ENCODE data around the gene KRTDAP.

The KRTDAP gene

GRCh38 chr19:35512831-35513627, 22.8 kb upstream of the KRTDAP start:
- DNase-seq (ENCODE audit: low read depth): no peak

DNA sequence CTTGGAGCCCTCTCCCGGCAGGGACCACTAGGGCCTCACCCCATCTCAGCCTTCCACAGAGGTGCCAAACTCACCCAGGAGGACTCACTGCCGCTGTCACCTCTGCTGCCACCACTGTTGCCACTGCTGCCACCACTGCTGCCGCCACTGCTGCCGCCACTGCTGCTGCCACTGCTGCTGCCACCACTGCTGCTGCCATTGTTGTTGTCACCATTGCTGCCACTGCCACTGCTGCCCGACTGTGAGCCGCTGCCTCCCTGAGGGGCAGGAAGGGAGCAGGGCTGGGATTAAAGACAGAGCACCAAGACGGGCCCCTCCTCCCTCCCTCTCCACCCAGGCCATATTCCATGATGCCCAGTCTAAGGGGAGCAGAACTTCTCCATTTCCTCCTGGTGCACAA, 21.1 kb upstream of the KRTDAP start:
- DNase-seq (ENCODE audit: low read depth): no peak

DNA sequence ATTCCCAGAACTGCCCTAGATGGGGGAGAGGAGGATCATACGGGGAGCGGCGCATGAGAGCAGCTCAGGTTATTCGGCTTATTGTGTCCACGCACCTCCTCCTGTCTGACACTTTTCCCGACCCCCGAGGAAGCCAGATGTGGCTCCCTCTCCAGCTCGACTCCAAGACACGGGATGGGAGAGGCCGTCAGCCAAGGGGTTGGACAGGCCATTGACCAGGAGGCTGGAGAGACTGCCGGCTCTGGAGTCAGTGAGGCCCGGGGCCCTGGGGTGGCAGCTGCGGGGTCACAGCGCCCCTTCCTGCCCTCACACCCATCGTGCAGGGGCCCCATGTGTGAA, 20.3 kb upstream of the KRTDAP start:
- no peak for DNase-seq (ENCODE audit: low read depth)

DNA sequence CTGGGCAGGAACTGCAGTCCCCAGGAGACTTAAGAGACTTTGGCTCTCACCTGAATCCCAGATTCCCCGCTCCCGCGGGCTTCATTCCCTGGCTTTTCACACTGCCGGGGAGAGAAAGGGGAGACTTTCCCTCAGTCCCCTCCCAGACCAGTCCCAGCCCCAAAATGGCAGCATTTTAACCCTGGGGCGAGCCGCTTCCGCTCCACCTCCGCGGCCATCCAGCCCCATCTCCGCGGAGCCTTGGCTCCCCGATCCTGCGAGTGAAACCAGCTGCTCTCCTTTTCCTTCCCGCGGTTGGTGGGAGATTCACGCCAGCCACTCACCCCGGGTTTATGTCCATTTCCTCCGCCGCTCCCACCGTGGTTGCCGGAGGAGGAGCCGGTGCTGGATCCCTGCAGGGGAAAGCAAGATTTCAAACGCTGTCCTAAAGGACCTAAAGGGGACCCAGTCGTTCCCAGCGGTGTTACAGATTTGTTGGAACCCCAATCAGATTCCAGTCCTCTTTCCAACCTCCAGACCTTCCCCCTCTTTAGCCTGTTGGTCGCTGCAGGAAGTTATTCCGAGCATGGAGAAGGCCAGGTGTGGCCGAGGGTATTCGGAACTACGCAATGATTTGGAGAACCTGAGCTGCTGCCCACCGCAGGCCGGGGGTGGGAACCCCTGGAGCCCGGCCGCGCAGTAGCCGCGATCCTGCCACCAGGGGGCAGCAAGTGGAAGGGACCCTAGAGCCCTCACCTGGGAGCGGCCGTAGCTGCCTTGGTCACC, 19.8 kb upstream of the KRTDAP start:
- DNase-seq (ENCODE audit: low read depth): peak; percentile 59

DNA sequence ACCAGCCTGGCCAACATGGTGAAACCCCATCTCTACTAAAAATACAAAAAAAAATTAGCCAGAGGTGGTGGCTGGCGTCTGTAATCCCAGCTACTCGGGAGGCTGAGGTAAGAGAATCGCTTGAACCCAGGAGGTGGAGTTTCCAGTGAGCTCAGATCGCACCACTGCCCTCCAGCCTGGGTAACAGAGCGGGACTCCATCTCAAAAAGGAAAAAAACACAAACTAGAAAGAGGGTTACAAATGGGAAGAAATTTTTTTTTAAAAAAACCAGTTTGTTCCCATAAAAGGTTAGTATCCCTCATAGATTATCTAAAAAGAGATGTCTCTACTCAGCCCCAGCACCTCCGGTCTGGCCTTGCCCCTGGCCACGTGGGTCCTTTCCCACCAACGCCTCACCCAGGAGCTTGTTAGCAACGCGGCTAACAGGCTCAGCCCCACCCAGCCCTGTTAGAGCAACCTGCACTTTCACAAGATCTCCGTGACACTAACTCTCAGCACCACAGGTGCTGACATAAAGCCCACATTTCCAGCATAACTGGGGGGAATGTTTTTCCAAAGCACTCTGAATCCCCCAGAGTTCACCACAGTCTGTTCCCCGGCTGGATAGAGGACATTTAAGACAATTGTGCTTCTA, 18.9 kb upstream of the KRTDAP start:
- no peak for DNase-seq (ENCODE audit: low read depth)

DNA sequence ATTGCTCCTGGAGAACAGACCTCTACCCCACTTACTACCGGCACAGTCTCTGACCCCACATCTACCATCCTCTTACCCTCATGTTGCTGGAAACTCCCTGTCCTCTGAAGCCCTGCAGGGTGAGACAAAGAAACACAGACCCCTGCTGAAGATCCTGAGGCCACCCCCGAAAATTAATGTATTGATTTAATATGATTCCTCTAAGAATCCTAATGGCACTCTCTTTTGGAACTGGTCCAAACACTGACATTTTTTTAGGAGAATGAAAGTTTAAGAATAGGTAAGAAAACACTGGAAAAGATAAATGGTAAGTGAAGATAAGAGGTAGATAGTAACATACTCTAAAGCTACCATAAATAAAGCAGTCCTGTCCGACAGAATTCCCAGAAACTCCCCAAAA, 17.9 kb upstream of the KRTDAP start:
- no peak for DNase-seq (ENCODE audit: low read depth)

DNA sequence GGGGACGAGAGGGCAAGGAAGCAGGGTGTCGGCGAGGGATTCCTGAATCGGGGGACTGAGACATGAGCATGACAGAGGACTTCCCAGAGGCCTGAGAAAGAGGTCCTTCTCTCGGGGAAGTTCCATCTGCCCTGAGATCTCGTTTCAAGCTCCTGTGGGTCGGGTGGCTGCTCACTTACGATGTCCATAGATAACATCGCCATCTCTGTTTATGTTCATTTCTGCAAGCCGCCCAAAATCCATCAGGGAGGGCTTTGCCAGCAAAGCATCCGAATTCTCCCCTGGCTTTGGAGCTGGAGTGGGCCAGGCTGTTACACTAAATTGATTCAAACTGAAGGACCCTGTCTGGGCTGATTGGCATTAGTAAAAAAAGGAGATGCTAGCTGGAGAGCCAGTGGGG, 17.3 kb upstream of the KRTDAP start:
- no peak for DNase-seq (ENCODE audit: low read depth)

DNA sequence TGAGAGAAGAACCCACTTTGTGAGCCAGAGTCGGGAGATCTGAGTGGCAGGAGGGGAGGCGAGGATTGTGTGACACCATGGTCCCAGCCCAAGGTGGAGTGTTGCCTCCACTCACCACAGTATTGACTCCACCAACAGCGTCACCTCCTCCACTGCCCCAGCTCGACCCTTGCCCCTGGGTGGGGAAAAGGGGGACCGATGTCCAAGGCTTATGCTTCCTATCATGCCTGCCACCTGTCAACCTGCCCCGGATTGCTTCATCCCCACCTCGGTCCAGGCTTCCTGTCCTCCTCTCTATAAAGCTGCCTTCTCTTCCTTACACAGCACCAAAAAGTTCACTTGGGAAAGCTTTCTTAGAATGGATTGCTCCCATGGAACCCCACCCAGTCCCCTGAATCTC, 15.7 kb upstream of the KRTDAP start:
- no peak for DNase-seq (ENCODE audit: low read depth)

DNA sequence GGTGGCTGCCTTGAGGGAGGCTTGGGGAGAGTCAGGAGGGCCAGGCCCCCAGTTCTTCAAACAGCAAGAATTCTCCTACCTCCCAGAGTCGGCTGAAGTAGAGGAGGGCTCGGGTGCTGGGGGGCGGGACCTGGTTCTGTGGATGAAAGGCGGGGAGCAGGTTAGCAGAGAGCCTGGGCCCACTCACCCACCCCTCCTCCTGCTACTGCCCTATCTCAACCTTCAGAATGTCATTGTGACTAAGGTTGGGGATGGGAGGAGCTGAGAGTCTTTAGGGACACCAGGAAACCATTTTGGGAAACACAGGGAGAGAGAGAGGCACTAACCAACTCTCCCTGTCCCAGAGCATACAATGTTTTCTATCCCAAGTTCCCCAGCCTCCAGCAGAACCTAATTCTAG, 12.5 kb upstream of the KRTDAP start:
- DNase-seq (ENCODE audit: low read depth): no peak

DNA sequence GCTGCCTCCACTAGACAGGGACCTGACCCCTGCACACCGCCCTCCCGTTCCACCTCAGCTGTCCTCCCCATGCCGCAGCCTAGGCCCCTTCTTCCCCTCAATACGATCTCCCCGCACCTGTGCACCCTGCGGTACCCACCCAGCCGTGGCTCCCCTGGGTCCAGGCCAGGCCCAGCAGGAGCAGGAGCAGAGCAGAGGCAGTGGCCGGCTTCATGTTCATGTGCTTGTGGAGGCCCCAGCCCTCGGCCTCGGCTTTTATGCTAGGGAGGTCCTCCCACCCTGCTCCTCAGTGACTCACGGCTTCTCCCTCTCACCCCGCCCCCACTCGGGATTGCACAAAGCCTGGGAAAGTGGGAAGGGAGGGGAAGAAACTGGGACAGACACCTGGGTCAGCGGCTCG, 11.4 kb upstream of the KRTDAP start:
- DNase-seq (ENCODE audit: low read depth): no peak

GRCh38 chr19:35500611-35501010, 10.3 kb upstream of the KRTDAP start:
- no peak for DNase-seq (ENCODE audit: low read depth)

- DNase-seq (ENCODE audit: low read depth): no peak
These were observed 8.8 kb upstream of the KRTDAP start for GRCh38 chr19:35498984-35499527.

DNA sequence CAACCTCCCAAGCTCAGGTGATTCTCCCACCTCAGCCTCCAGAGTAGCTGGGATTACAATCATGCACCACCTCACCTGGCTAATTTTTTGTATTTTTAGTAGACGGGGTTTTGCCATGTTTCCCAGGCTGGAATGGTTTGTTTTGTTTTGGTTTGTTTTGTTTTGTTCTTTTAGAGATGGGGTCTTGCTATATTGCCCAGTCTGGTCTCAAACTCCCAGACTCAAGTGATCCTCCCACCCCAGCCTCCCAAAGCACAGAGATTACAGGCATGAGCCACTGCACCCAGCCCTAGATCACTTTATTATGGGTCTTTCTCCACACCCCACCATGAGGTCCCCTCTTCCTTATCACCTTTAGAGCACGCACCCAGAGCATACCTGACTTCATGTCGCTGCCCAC, 8.0 kb upstream of the KRTDAP start:
- DNase-seq (ENCODE audit: low read depth): no peak

- no peak for DNase-seq (ENCODE audit: low read depth)
These were observed 7.1 kb upstream of the KRTDAP start for GRCh38 chr19:35497406-35497805.

GRCh38 chr19:35495107-35496064, 5.1 kb upstream of the KRTDAP start:
- peak; percentile 66 for DNase-seq (ENCODE audit: low read depth)

GRCh38 chr19:35493971-35494370, 3.7 kb upstream of the KRTDAP start:
- no peak for DNase-seq (ENCODE audit: low read depth)

DNA sequence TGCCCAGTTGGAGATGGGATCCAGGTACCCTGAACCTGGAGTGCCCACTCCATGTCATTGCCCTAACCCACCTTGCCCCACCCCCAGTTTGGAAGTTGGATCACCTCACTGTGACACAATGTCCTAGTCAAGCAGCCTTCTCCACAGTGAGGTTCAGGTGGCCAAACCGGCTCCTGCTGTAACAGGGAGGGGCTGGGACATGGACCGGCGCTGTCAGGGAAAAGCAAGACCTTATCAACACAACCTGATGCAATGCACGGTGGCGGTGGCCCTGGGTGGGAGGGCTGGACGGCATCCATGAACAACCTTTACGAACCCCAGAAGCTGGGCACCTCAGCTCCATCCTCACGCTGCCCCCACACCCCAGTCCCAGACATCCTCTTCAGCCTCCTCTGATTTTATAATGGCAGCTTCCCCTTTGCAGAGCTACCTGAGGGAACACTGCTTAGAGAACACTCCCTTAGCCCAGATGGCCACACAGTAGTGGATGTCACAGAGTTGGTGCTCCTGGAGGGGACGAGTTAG, 1.6 kb upstream of the KRTDAP start:
- DNase-seq (ENCODE audit: low read depth): no peak

DNA sequence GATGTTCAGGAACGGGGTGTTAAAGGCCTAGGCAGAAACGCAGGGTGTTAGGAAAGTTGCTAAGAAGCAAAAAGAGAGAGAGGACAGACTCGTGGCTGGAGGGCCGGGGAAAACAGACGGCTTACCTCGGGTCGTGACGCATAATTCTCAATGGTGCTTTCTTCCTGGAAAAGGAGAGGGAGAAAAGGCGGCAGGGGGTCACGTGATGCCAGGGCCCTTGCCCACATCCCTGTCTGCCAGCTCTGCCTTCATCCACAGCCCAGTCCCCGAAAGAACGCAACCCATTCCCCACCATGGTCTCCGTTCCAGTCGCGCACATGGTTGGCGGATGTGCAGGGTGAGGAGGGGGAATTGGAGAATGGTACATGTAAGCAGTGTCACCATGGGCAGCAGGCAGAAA, 1.6 kb downstream of the KRTDAP start:
- no peak for DNase-seq (ENCODE audit: low read depth)

DNA sequence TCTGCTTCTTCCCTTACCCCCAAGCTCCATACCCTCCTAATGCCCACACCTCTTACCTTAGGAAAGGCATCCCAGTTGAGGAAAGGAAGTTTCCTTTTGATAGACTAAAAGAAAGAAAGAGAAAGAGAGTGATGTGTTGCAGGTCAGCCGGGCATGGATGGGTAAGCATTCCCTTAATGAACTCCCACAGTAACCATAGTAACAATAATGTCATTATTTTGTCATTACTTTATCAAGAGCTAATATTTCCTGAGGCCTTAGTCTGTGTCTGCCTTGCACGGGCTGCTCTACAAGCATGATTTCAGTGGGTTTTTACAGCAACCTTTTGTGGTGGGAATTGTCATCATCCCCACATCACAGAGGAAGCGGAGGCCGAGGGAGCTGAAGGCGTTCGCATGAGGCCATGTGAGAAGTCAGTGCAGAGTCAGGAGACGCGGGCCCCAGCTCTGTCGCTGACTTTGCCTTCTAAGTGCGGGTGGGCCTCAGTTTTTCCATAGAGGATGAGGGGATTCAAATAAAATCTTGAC, 2.5 kb downstream of the KRTDAP start:
- DNase-seq (ENCODE audit: low read depth): no peak

- no peak for DNase-seq (ENCODE audit: low read depth)
These were observed 4.0 kb downstream of the KRTDAP start for GRCh38 chr19:35486268-35486708.
